ENCODE results near the gene SEMA6D.
"Not testable (repeated sequence)": the region's sequence is repeated elsewhere in the genome, so short reads cannot be mapped to it uniquely, and the experiment has no call there.

Gene SEMA6D

GRCh38 chr15:47732248-47732647 lies 14.9 kb downstream of the SEMA6D start:
- no peak for DNase-seq (ENCODE audit: low spot score)
- no peak for TF ChIP-seq CTCF (IDR thresholded peaks at IDR 0.05)
- H3K27ac ChIP-seq, result no peak overlapping the region
- no peak overlapping the region for H3K4me3 ChIP-seq

GRCh38 chr15:47733085-47733484 lies 15.8 kb downstream of the SEMA6D start:
- no peak for TF ChIP-seq CTCF (IDR thresholded peaks at IDR 0.05)
- DNase-seq (ENCODE audit: low spot score), result no peak
- no peak overlapping the region for H3K4me3 ChIP-seq
- no peak overlapping the region for H3K27ac ChIP-seq

- no peak overlapping the region for H3K4me3 ChIP-seq
- no peak for DNase-seq (ENCODE audit: low spot score)
- no peak overlapping the region for H3K27ac ChIP-seq
- no peak for TF ChIP-seq CTCF (IDR thresholded peaks at IDR 0.05)
Measured at GRCh38 chr15:47736143-47736786, 19.0 kb downstream of the SEMA6D start.

GRCh38 chr15:47737477-47737876 lies 20.2 kb downstream of the SEMA6D start:
- no peak for DNase-seq (ENCODE audit: low spot score)
- Histone ChIP-seq H3K4me3 (no peak overlapping the region), H3K27ac (no peak overlapping the region)
- TF ChIP-seq CTCF (IDR thresholded peaks at IDR 0.05), result no peak

GRCh38 chr15:47738144-47738825 lies 21.0 kb downstream of the SEMA6D start:
- DNase-seq (ENCODE audit: low spot score); H3K27ac ChIP-seq; H3K4me3 ChIP-seq: not testable (repeated sequence)

- no peak overlapping the region for H3K4me3 ChIP-seq
- H3K27ac ChIP-seq, result no peak overlapping the region
- DNase-seq (ENCODE audit: low spot score), result no peak
- TF ChIP-seq CTCF (IDR thresholded peaks at IDR 0.05), result no peak
Measured at GRCh38 chr15:47741082-47741481, 23.8 kb downstream of the SEMA6D start.

- H3K27ac ChIP-seq, result no peak overlapping the region
- no peak for DNase-seq (ENCODE audit: low spot score)
- no peak for TF ChIP-seq CTCF (IDR thresholded peaks at IDR 0.05)
- H3K4me3 ChIP-seq, result no peak overlapping the region
Measured at GRCh38 chr15:47741907-47742306, 24.6 kb downstream of the SEMA6D start.
